KOPT-K1 (cell line): Measurements from ENCODE around the gene G6PD.
"Not testable (repeated sequence)": the region's sequence is repeated elsewhere in the genome, so short reads cannot be mapped to it uniquely, and the experiment has no call there.

Source experiments
- H3K27ac ChIP-seq: fragments of 200-600 bp; sonication (generic); 2 replicates; pipeline ENCODE4 v1.5.1; 2016; ENCODE audit warnings: antibody characterized with exemption, mild to moderate bottlenecking, low read depth, low read length; ENCODE audit not compliant: poor library complexity, severe bottlenecking
- H3K36me3 ChIP-seq: fragments of 200-600 bp; sonication (generic); 2 replicates; pipeline ENCODE4 v1.5.1; 2017; ENCODE audit warnings: antibody characterized with exemption, mild to moderate bottlenecking, low read length, moderate library complexity; ENCODE audit not compliant: insufficient read depth
- H3K9me3 ChIP-seq: fragments of 200-600 bp; sonication (generic); 2 replicates; pipeline ENCODE4 v1.5.1; 2017; ENCODE audit warnings: antibody characterized with exemption, low read length, mild to moderate bottlenecking; ENCODE audit not compliant: insufficient read depth, poor library complexity, severe bottlenecking

The G6PD gene

DNA sequence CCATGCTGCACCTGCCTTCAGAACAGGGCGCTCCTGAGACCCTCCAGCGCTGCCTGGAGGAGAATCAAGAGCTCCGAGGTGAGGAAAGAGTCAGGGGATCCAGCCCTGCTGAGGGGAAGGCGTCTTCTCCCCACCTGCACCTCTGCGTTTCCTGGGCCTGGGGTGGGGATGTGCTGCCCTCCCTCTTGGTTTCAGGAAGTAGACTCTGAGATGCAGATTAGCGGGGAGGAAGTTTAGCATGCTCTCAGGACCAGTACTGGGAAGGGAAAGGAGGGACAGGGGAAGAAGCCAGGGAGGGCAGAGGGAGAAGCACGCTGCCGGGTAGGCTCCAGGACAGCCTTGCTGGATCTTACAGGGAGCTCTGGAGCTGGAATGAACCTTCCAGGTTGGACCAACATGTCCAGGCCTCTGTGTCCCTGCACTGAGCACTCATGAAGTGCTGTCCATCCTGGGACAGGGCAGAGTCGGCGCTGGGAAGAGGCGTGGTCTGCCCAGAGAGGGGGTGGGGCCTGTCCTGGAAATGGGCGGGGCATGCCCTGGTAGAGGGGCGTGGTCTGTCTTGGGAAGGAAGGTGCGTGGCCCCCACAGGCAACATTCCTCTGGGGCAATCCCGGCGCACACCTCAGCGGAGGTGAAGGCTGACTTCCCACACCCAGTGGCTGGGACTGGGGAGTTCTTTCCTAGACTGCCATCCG, 5.6 kb upstream of the G6PD start:
- H3K9me3 ChIP-seq, H3K27ac ChIP-seq: not testable (repeated sequence)
- H3K36me3 ChIP-seq: peaks cover 30% of the 10 kb centered on the region

DNA sequence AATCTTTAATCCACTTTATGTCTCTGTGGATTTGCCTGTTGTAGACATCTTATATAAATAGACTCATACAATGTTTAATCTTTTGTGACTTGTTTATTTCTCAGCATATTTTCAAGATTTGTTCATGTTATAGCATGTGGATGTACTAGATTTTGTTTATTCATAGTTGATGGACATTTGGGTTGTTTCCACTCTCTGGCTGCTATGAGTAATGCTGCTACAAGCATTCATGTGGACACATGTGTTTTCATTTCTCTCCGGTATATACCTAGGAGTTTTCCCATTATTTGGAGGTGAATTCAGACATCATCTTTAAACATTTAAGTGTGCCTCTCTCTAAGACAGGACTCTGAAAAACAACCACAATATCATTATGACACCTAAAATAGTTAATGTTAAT, 3.1 kb upstream of the G6PD start:
- H3K36me3 ChIP-seq: peaks cover 40% of the 10 kb centered on the region
- H3K27ac ChIP-seq: no peak overlapping the region
- no peaks in the 10 kb centered on the region for H3K9me3 ChIP-seq

DNA sequence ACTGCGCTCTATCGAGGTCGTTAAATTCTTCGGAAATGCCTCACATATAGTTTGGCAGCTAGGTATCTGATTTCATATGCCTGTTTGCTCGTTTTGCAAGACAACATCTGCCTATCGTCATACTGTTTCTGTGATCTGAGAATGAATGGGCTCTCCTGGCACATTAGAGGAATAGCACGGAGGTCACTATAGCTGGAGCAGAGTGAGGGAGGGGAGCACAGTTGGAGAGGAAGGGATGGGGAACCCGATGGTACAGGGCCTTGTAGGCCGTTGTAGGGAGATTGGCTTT, 1.3 kb upstream of the G6PD start:
- no peaks in the 10 kb centered on the region for H3K9me3 ChIP-seq
- H3K36me3 ChIP-seq: peaks cover 32% of the 10 kb centered on the region
- peak overlapping the region; percentile 95 for H3K27ac ChIP-seq

DNA sequence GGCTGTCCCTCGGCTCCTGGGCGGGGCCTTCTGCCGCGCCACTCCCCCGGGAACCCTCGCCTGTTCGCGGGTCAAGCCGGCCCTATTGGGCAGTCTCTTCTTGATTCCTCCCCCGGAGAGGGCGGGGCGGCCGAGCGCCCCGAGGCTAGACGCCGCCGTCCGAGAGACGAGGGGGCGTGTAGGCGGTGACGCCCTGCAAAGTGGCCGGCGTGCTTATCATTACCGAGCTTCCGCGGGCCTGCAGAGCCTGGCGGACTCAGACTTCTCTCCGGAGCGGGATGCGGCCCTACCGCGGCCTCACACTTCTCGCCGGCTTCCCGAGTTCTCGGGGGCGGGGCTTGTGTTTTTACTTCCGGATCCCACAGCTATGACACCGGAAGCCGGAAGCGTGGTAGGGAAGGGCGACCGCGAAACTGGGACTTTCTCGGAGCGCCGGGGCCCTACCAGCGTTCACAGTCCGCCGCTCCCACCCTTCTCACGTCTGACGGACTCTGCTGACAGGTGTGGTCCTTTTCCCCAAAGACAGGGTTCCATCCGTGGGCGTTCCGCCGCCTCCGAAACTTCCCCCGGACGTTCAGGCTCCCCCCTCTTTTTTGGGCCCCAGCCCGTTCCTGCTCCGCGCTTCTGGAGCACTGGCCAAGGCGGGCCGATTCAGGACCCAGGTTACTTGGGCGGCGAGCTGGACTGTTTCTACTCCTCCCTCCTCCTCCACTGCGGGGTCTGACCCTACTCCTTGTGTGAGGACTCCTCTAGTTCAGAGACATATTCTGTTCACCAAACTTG, 790 bp upstream of the G6PD start, which contains the start of gene IKBKG:
Gene IKBKG (plus strand): TSS at position 376 of the 783 bp plus-strand sequence. CDS start 4,383 bp downstream, outside the sequence.
- Histone ChIP-seq H3K36me3 (peaks cover 32% of the 10 kb centered on the region), H3K9me3 (no peaks in the 10 kb centered on the region), H3K27ac (peak within 1 kb of the TSS; percentile 95)

DNA sequence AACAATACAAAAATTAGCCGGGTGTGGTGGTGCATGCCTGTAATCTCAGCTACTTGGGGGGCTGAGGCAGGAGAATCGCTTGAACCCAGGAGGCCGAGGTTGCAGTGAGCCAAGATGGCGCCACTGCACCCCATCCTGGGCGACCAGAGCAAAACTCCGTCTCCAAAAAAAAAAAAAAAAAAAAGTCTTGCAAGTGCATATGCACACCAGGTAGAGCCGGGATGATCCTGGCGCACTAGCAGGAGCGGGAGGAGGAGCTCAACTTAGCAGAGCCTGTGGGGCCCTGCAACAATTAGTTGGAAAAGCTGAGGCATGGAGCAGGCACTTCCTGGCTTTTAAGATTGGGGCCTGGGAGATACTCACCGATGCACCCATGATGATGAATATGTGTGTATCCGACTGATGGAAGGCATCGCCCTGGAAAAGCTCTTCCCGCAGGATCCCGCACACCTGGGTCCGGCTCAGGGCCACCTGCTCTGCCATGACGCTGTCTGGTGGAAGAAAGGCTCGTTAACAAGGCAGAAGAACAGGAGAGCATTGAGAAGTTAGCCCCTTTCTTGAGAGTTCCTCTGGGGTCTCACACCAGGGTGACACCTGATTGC, 872 bp downstream of the G6PD start:
- H3K9me3 ChIP-seq: no peaks in the 10 kb centered on the region
- peaks cover 32% of the 10 kb centered on the region for H3K36me3 ChIP-seq
- H3K27ac ChIP-seq: peak overlapping the region; percentile 95

DNA sequence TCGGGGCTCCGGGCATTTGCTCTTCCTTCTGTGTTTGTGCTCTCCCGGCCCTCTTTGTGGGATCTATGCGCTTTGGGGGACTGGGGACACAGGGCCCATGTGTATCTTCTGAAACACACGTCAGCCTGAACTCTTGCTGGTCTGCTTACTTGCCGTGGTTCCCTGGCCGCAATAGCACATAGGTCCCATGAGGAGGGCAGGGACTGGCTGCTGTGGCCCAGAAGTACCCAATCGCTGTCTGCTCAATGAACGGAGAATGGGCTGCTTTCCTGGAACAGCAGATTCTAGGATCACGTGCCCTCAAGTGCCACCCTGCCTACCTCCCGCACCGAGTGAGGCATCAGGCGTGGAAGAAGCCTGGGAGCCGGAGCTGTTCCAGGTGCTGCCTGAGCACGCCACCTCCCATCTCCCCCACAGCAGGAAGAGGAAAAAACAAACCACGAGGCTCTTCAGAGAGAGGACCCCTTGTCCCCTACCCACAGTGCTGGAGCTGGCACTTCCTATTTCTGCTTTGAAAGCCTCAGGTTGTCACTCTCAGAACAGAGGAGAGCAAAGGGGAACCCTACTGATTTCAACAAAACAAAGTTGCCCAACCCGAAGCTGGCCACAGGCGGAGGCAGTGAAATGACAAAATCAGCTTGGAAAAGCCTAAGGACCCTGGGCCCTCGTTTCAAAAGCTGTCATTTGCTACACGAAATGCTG, 3.8 kb downstream of the G6PD start:
- Histone ChIP-seq H3K9me3 (no peaks in the 10 kb centered on the region), H3K36me3 (peaks cover 48% of the 10 kb centered on the region), H3K27ac (peak overlapping the region; percentile 62)

DNA sequence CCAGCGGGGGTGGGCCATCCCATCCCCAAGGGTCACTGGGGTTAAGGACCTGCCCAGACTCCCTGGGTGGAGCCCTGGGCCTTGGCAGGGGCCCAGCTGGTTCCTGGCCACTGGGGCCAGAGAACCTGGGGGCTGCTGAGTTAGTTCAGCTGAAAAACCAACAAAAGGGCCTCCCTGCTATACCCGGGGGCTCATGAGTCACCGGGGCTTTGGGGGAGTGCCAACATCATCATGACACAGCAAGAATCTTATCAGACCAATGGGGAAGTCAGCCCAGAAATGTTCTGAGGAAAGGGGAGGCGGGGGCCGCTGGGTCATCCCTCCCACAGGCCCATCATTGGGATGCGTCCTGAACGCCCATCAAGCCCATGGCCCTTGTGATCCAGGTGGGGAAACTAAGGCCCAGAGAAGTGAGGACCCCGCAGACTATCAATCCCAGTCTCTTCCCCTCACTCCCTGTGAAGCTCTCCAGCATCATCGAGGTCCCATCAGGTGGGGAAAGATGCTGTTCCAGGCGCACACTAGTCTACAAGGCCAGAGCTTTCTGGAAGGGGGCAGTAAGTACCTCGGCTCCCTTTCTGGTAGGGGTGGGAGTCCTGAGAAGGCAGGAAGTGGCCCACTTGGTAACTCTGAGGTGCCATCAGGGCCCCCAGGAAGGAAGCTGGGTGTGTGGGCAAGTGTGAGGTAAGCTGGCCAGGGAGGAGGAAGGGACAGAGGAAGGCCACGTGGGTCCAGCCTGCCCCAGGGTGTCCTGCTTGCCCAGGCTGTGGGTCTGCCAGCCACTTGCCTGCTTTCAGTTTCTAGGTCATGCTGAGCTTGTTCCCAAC, 4.5 kb downstream of the G6PD start:
- no peaks in the 10 kb centered on the region for H3K9me3 ChIP-seq
- peaks cover 48% of the 10 kb centered on the region for H3K36me3 ChIP-seq
- peak overlapping the region; percentile 62 for H3K27ac ChIP-seq

DNA sequence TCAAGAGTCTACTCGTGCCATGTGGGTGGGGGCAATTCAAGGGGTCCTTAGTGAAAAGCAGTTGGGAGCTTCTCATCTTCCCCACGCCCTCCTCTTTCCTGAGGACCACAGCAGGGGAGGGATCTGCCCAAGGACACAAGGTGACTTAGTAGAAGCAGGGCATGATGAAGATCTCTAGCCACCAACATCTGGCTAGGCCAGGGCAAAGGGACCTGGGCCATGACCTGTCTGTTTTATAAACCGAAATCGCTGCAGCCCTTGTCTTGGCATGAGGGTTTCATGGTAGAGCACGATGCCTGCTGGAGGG, 5.1 kb downstream of the G6PD start:
- H3K36me3 ChIP-seq: peaks cover 48% of the 10 kb centered on the region
- peak overlapping the region; percentile 62 for H3K27ac ChIP-seq

DNA sequence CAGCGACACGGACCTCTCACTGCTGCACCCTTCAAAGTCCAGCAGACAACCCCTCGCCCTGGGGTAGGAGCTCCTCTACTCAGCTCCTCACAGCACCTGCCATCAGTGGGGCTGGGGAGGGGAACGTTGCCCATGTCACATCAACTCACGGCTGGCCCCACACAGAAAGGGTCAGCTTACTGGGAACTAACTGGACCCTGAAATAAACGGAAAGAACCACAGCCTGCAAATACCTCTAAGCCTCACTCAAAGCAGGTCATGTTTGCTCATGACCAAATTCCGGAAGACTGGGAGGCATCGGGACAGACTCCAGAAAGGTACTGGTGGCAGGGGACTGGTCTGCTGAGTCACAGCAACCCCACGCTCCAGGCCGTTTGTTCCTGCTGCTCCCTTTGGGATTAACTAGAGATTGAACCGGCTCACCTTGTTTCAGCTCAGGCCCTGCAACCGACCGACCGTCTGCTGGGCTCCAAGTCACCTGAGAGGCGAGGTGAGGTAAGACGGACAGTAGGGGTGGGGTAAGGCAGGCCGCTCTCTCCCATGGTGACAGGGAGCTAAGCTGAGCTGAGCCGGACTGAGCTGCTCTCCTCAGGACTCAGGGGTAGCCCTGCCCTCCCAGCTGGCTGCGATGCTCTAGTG, 5.6 kb downstream of the G6PD start:
- H3K36me3 ChIP-seq: peaks cover 48% of the 10 kb centered on the region
- H3K9me3 ChIP-seq: no peaks in the 10 kb centered on the region
- no peak overlapping the region for H3K27ac ChIP-seq

More for the DNA sequence above, 5.1 kb downstream of the G6PD start:
- no peaks in the 10 kb centered on the region for H3K9me3 ChIP-seq

DNA sequence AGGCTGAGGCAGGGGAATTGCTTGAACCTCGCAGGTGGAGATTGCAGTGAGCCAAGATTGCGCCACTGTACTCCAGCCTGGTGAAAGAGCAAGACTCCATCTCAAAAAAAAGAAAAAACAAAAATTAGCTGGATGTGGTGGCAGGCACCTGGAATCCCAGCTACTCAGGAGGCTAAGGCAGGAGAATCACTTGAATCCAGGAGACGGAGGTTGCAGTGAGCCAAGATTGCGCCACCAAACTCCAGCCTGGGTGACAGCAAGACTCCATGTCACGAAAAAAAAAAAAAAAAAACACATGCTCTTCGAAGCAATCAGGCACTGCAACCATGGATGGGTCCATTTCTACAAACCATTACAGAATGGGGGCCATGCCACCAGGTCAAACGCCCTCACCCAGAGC, 6.3 kb downstream of the G6PD start:
- not testable (repeated sequence) for H3K9me3 ChIP-seq, H3K27ac ChIP-seq
- H3K36me3 ChIP-seq: peaks cover 50% of the 10 kb centered on the region

DNA sequence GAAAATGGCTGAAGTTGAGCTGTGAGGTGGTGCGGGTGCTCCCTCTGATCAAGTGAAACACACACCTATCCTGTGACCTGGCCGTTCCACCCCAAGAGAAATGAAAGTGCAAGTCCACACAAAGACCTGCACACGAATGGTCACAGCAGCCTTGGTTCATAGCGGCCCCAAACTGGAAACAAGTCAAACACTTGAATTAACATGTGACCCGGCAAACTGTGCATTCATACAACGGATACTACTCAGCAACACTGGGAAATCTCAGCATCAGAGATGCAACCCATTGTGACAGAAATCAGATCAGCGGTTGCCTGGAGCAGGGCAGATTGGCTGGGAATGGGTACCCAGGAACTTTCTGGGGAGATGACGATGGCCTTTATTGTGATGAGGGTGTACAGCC, 7.6 kb downstream of the G6PD start:
- Histone ChIP-seq H3K27ac (no peak overlapping the region), H3K36me3 (peaks cover 50% of the 10 kb centered on the region), H3K9me3 (no peaks in the 10 kb centered on the region)

DNA sequence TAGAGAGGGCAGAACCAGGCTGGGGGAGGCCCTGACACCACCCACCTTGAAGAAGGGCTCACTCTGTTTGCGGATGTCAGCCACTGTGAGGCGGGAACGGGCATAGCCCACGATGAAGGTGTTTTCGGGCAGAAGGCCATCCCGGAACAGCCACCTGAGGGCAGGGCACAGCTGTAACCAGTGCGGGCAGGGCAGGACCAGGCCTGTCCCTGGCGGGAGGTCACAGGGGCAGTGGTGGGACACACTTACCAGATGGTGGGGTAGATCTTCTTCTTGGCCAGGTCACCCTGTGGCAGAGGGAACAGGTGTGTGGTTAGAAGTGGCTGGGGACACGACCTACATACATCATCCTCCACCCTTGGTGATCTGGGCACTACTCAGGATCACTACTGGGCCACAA, 10.8 kb downstream of the G6PD start:
- H3K36me3 ChIP-seq: peaks cover 57% of the 10 kb centered on the region
- no peaks in the 10 kb centered on the region for H3K9me3 ChIP-seq
- H3K27ac ChIP-seq: no peak overlapping the region

DNA sequence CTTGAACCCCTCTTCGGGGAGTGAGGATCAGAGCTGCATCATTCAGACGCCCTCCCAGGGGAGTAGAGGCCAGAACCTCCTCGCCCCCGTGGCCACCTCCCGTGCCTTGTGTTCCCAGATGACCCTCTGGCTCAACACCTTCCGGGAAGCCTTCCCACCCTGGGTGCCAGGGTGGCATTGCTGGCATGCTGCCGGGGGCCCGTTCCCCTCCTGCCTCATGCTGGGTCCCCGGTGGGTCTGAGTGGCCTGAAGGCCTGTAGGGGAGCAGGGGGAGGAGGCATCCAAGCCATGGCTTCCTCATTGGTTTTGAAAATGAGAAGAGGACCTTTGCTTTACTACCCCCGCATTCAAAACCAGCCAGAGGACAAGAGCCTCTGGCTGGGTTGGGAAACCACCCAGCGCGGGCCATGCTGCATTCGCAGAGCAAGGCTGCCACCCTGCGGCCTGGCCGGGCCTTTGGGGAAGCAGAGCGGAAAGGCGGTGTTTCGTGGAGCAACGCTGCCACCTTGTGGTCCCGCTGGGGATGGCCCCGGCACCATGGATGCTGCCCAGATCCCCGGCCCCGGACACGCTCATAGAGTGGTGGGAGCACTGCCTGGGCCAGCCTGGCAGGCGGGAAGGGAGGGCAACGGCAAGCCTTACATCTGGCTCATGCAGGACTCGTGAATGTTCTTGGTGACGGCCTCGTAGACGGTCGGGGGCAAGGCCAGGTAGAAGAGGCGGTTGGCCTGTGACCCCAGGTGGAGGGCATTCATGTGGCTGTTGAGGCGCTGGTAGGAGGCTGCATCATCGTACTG, 11.9 kb downstream of the G6PD start:
- no peak overlapping the region for H3K27ac ChIP-seq
- peaks cover 55% of the 10 kb centered on the region for H3K36me3 ChIP-seq
- H3K9me3 ChIP-seq: no peaks in the 10 kb centered on the region

DNA sequence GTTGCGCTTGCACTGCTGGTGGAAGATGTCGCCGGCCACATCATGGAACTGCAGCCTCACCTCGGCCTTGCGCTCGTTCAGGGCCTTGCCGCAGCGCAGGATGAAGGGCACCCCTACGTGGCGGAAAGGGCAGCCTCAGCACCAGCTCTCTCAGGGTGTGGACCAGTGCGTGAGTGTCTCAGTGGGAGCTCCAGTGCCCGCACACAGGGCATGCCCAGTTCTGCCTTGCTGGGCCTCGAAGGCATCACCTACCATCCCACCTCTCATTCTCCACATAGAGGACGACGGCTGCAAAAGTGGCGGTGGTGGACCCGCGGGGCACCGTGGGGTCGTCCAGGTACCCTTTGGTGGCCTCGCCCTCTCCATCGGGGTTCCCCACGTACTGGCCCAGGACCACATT, 14.0 kb downstream of the G6PD start:
- Histone ChIP-seq H3K27ac (no peak overlapping the region), H3K9me3 (no peaks in the 10 kb centered on the region), H3K36me3 (peaks cover 44% of the 10 kb centered on the region)
